Lower leg skin (tissue), 4 donors: Measurements from ENCODE around the gene STPG3. TPM values are rescaled to one million over a fixed set of nuclear protein-coding genes. Genes with fewer than 3 reads are reported as not detected.

Experiments used
- DNase-seq, 2 donors: peaks; one replicate each; pipeline ENCODE4 v3.0.0-alpha.2; 2019; ENCODE audit warnings: low spot score in 2 of 2
- H3K4me3 ChIP-seq: fragments of 200-600 bp; sonication (generic); 2 replicates; pipeline ENCODE4 v1.5.1; 2017; ENCODE audit warnings: mild to moderate bottlenecking, low read depth; ENCODE audit not compliant: poor library complexity, severe bottlenecking
- CTCF ChIP-seq, 3 donors: fragments of 450-650 bp; IDR thresholded peaks; one replicate each; pipeline ENCODE4 v1.5.1; 2016; ENCODE audit warnings: antibody characterized with exemption in 3 of 3, mild to moderate bottlenecking in 3 of 3, moderate library complexity in 2 of 3
- POLR2A ChIP-seq, 2 donors: fragments of 450-650 bp; IDR thresholded peaks; one replicate each; pipeline ENCODE4 v1.6.1; 2016 to 2017; ENCODE audit warnings: antibody characterized with exemption in 2 of 2, mild to moderate bottlenecking in 1 of 2, moderate library complexity in 1 of 2
- WGBS, 2 donors: methylation state at CpG; one replicate each; pipeline ENCODE4 v1.1.5; 2018; 5-methylcytosine and 5-hydroxymethylcytosine counted together
- intact Hi-C: fragments of 100-400 bp; cut with DNase I; formaldehyde crosslinking; loops from one replicate; pipeline ENCODE4 v1.15.0; 2023; ENCODE audit warnings: low total_unique reads
- total RNA-seq, 4 donors: library from RNA; depleted of rRNA; stranded (reverse); fragments of >200 nt; gene quantifications; one replicate each; pipeline ENCODE4 v1.1.0, GENCODE V29; 2016

Gene STPG3
- total RNA-seq, 4 donors from 2014 or later = not detected

GRCh38 chr9:137211532-137211931 is 39.6 kb upstream of the STPG3 start:
- no peak overlapping the region for H3K4me3 ChIP-seq
- 80 to 83% methylated on average over 13 of the region's 13 CpGs for WGBS, 2 donors
- TF ChIP-seq POLR2A (IDR thresholded peaks at IDR 0.05) (no peak), CTCF (IDR thresholded peaks at IDR 0.05) (no peak)
- DNase-seq = no peak
- intact Hi-C loops = no loop called here

GRCh38 chr9:137212520-137212919 is 38.6 kb upstream of the STPG3 start:
- WGBS, 2 donors = 71 to 87% methylated on average over 17 to 21 of the region's 21 CpGs
- intact Hi-C loops = no loop called here
- DNase-seq = no peak
- H3K4me3 ChIP-seq = no peak overlapping the region
- no peak for TF ChIP-seq POLR2A (IDR thresholded peaks at IDR 0.05)
- TF ChIP-seq CTCF (IDR thresholded peaks at IDR 0.05) = no peak

GRCh38 chr9:137213160-137214060 is 37.7 kb upstream of the STPG3 start:
- no peak for TF ChIP-seq CTCF (IDR thresholded peaks at IDR 0.05)
- TF ChIP-seq POLR2A (IDR thresholded peaks at IDR 0.05) = no peak
- no peak for DNase-seq
- no peak overlapping the region for H3K4me3 ChIP-seq
- WGBS, 2 donors = 90 to 93% methylated on average over 45 to 49 of the region's 49 CpGs
- intact Hi-C loops = no loop called here

GRCh38 chr9:137214620-137215019 is 36.5 kb upstream of the STPG3 start:
- DNase-seq = no peak
- intact Hi-C loops = no loop called here
- WGBS, 2 donors = 91 to 95% methylated on average over 18 to 19 of the region's 19 CpGs
- TF ChIP-seq POLR2A (IDR thresholded peaks at IDR 0.05) = no peak
- no peak for TF ChIP-seq CTCF (IDR thresholded peaks at IDR 0.05)
- no peak overlapping the region for H3K4me3 ChIP-seq

GRCh38 chr9:137215196-137215986 is 35.7 kb upstream of the STPG3 start:
- no peak overlapping the region for H3K4me3 ChIP-seq
- intact Hi-C loops = no loop called here
- DNase-seq = no peak
- no peak for TF ChIP-seq POLR2A (IDR thresholded peaks at IDR 0.05)
- TF ChIP-seq CTCF (IDR thresholded peaks at IDR 0.05) = no peak
- 92 to 96% methylated on average over 18 to 19 of the region's 22 CpGs for WGBS, 2 donors
